Keratinocyte (primary cell): ENCODE results near the gene KIAA1755.

Experiments
- EZH2 ChIP-seq: IDR thresholded peaks from one replicate; pipeline ENCODE4 v1.6.1; 2012; ENCODE audit warnings: inconsistent platforms, mild to moderate bottlenecking, low read length, moderate library complexity
- TF ChIP-seq, protein P1 (sequence below), 3 experiments: IDR thresholded peaks in 1 of 3; conservative IDR thresholded peaks in 1 of 3; optimal IDR thresholded peaks in 1 of 3; 2 replicates in 2 of 3; 3 replicates in 1 of 3; pipeline versions ENCODE3 to v1.5.1; 2011; ENCODE audit warnings: low read length in 3 of 3, mild to moderate bottlenecking in 3 of 3, moderate library complexity in 2 of 3, control low read depth in 1 of 3, inconsistent platforms in 1 of 3; ENCODE audit not compliant: insufficient read depth in 2 of 3; ENCODE audit errors: extremely low read depth in 1 of 3

DNA sequence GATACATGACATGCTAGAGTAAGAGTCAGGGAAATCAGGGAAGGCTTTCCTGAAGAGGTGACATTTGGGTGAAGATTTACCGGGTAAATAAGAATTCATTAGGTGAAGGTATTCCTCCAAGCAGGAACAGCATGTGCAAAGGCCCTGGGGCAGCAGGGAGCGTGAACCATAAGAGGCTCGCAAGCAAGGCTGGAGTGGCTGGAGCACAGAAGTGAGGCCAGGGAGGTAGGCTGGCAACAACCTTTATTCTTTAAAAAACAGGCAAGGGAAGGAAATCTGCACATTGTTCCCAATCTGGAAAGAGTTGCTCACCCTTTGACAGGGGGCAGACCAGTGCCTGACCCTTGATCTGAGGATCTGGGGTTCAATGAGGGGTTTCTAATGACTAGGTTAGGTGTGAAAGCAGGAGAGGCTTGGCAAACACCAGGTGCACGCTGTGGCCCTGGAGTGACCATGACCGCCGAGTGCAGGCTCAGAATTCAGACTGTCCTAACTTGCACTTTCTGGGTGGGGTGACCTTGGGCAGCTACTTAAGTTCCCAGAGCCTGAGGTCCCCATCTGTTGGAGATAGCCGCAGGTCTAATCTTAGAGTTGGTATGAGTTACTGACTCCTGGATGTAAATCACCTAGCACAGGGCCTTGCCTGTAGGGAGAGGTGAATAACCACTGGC is 1.9 kb downstream of the KIAA1755 start:
- TF ChIP-seq, protein P1, sequence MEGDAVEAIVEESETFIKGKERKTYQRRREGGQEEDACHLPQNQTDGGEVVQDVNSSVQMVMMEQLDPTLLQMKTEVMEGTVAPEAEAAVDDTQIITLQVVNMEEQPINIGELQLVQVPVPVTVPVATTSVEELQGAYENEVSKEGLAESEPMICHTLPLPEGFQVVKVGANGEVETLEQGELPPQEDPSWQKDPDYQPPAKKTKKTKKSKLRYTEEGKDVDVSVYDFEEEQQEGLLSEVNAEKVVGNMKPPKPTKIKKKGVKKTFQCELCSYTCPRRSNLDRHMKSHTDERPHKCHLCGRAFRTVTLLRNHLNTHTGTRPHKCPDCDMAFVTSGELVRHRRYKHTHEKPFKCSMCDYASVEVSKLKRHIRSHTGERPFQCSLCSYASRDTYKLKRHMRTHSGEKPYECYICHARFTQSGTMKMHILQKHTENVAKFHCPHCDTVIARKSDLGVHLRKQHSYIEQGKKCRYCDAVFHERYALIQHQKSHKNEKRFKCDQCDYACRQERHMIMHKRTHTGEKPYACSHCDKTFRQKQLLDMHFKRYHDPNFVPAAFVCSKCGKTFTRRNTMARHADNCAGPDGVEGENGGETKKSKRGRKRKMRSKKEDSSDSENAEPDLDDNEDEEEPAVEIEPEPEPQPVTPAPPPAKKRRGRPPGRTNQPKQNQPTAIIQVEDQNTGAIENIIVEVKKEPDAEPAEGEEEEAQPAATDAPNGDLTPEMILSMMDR (optimal IDR thresholded peaks at IDR 0.05 in 1 of 3, IDR thresholded peaks at IDR 0.05 in 1 of 3, conservative IDR thresholded peaks at IDR 0.05 in 1 of 3; ENCODE audit: extremely low read depth in 1 of 3, insufficient read depth in 2 of 3, low read length in 3 of 3), result no peak
- no peak for TF ChIP-seq EZH2
